Measurements from ENCODE around the gene PHF11.

DNA sequence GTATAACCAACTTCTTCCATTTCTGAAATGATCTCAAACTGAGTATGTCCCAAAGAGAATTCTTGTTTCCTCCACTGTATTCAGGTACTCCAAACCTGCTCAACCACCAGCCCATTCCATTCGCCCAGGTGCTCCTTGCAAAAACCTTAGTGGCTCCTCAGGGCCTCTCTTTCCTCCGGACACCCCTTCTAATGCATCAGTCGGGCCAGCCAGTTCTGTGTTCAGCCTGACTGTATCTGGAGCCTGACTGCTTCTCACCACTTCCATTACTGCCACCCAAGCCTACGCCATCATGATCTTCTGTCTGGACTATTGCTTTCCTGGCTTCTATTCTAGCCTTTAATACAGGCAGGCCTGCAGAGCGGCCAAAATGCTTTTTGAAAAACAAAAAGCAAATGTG, 1.5 kb downstream of the PHF11 start:
- TF ChIP-seq, protein P1, sequence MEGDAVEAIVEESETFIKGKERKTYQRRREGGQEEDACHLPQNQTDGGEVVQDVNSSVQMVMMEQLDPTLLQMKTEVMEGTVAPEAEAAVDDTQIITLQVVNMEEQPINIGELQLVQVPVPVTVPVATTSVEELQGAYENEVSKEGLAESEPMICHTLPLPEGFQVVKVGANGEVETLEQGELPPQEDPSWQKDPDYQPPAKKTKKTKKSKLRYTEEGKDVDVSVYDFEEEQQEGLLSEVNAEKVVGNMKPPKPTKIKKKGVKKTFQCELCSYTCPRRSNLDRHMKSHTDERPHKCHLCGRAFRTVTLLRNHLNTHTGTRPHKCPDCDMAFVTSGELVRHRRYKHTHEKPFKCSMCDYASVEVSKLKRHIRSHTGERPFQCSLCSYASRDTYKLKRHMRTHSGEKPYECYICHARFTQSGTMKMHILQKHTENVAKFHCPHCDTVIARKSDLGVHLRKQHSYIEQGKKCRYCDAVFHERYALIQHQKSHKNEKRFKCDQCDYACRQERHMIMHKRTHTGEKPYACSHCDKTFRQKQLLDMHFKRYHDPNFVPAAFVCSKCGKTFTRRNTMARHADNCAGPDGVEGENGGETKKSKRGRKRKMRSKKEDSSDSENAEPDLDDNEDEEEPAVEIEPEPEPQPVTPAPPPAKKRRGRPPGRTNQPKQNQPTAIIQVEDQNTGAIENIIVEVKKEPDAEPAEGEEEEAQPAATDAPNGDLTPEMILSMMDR (IDR thresholded peaks at IDR 0.05): no peak
- TF ChIP-seq JUND (IDR thresholded peaks at IDR 0.05): no peak
- TF ChIP-seq, protein P2, sequence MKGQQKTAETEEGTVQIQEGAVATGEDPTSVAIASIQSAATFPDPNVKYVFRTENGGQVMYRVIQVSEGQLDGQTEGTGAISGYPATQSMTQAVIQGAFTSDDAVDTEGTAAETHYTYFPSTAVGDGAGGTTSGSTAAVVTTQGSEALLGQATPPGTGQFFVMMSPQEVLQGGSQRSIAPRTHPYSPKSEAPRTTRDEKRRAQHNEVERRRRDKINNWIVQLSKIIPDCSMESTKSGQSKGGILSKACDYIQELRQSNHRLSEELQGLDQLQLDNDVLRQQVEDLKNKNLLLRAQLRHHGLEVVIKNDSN (IDR thresholded peaks at IDR 0.05; ENCODE audit: borderline replicate concordance, low read depth): no peak
- TF ChIP-seq, protein P3, sequence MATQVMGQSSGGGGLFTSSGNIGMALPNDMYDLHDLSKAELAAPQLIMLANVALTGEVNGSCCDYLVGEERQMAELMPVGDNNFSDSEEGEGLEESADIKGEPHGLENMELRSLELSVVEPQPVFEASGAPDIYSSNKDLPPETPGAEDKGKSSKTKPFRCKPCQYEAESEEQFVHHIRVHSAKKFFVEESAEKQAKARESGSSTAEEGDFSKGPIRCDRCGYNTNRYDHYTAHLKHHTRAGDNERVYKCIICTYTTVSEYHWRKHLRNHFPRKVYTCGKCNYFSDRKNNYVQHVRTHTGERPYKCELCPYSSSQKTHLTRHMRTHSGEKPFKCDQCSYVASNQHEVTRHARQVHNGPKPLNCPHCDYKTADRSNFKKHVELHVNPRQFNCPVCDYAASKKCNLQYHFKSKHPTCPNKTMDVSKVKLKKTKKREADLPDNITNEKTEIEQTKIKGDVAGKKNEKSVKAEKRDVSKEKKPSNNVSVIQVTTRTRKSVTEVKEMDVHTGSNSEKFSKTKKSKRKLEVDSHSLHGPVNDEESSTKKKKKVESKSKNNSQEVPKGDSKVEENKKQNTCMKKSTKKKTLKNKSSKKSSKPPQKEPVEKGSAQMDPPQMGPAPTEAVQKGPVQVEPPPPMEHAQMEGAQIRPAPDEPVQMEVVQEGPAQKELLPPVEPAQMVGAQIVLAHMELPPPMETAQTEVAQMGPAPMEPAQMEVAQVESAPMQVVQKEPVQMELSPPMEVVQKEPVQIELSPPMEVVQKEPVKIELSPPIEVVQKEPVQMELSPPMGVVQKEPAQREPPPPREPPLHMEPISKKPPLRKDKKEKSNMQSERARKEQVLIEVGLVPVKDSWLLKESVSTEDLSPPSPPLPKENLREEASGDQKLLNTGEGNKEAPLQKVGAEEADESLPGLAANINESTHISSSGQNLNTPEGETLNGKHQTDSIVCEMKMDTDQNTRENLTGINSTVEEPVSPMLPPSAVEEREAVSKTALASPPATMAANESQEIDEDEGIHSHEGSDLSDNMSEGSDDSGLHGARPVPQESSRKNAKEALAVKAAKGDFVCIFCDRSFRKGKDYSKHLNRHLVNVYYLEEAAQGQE (IDR thresholded peaks at IDR 0.05; ENCODE audit: low read depth, low read length): no peak
- TF ChIP-seq POLR2AphosphoS5 (IDR thresholded peaks at IDR 0.05; ENCODE audit: low read depth, low read length): no peak
- no peak for TF ChIP-seq RAD21 (IDR thresholded peaks at IDR 0.05; ENCODE audit: low read length)
- no peak for TF ChIP-seq CHD2 (IDR thresholded peaks at IDR 0.05; ENCODE audit: low read length, partially characterized antibody)
- TF ChIP-seq TAF1 (IDR thresholded peaks at IDR 0.05; ENCODE audit: borderline replicate concordance, low read depth, low read length): no peak
